Activated naive CD8-positive, alpha-beta T cell treated with anti-CD3 and anti-CD28 coated beads, Interleukin-2, amount 10 ng/mL, durations not matched to agents 7 days and 5 days (primary cell): ENCODE data around the gene CD164L2. TPM values are rescaled to one million over a fixed set of nuclear protein-coding genes. Genes with fewer than 3 reads are reported as not detected.
"Not testable (repeated sequence)": the region's sequence is repeated elsewhere in the genome, so short reads cannot be mapped to it uniquely, and the experiment has no call there.

ENCODE experiments used
- ATAC-seq: fragments of 150-1000 bp; cut with Tn5 transposase; one replicate; pipeline ENCODE4 v1.10.0; 2021; ENCODE audit warnings: low read depth, moderate library complexity
- POLR2A ChIA-PET: fragments of 350-600 bp; sonication (Branson Sonifier 250); formaldehyde crosslinking; loops from one replicate; lab custom pipeline; 2021; ENCODE audit warnings: antibody characterized with exemption; lab: Charles Lee
- DNase-seq: peaks from one replicate; pipeline ENCODE4 v3.0.0; 2021
- H3K27ac Mint-ChIP-seq: one replicate; pipeline ENCODE4 v1.8.0; 2022; ENCODE audit warnings: mild to moderate bottlenecking, mixed read lengths
- H3K27me3 Mint-ChIP-seq: one replicate; pipeline ENCODE4 v1.8.0; 2022; ENCODE audit warnings: mild to moderate bottlenecking, moderate library complexity, mixed read lengths
- H3K36me3 Mint-ChIP-seq: one replicate; pipeline ENCODE4 v1.8.0; 2021; ENCODE audit warnings: mild to moderate bottlenecking, mixed read lengths
- H3K4me1 Mint-ChIP-seq: one replicate; pipeline ENCODE4 v1.8.0; 2021; ENCODE audit warnings: mixed read lengths
- H3K4me3 Mint-ChIP-seq: one replicate; pipeline ENCODE4 v1.8.0; 2022; ENCODE audit warnings: mild to moderate bottlenecking, moderate library complexity, mixed read lengths
- H3K9me3 Mint-ChIP-seq: one replicate; pipeline ENCODE4 v1.8.0; 2021; ENCODE audit warnings: mixed read lengths
- total RNA-seq, 2 experiments: library from RNA; stranded (reverse); gene quantifications; one replicate each; pipeline ENCODE4 v1.2.3, GENCODE V29; 2021

CD164L2 gene
- total RNA-seq, 2 experiments from 2014 or later, result not detected

- Mint-ChIP-seq H3K4me1 (peaks cover 14% of the 10 kb centered on the region), H3K27ac (peak overlapping the region; percentile 69), H3K36me3 (no peaks in the 10 kb centered on the region), H3K27me3 (peaks cover 13% of the 10 kb centered on the region), H3K9me3 (no peaks in the 10 kb centered on the region), H3K4me3 (peak overlapping the region; percentile 78)
- DNase-seq, result no peak
- POLR2A ChIA-PET, result no interaction called here
- ATAC-seq, result no peak
Observed at GRCh38 chr1:27392778-27393635, 9.9 kb upstream of the CD164L2 start.

GRCh38 chr1:27392096-27392777 lies 9.1 kb upstream of the CD164L2 start, which contains the start of gene GPR3:
GPR3 (plus strand) TSS chr1:27392622; CDS start chr1:27393799, 1,177 bp downstream.
- Mint-ChIP-seq H3K4me1 (peaks cover 14% of the 10 kb centered on the region), H3K27me3 (peaks cover 13% of the 10 kb centered on the region), H3K9me3 (no peaks in the 10 kb centered on the region), H3K36me3 (no peaks in the 10 kb centered on the region), H3K4me3 (peak within 1 kb of the TSS; percentile 80), H3K27ac (peak within 1 kb of the TSS; percentile 83)
- DNase-seq, result peak; percentile 96
- POLR2A ChIA-PET, result interaction anchor here (0.7 to 1.9 kb wide), 2 partner anchors 9 to 26 kb away, joined by 3 to 5 read pairs; partner anchors contain the start of gene MAP3K6
- ATAC-seq, result peak; percentile 90

- ATAC-seq, result no peak
- no peaks in the 10 kb centered on the region for H3K9me3 Mint-ChIP-seq
- H3K4me1 Mint-ChIP-seq, result peaks cover 14% of the 10 kb centered on the region
- H3K4me3 Mint-ChIP-seq, result peak overlapping the region; percentile 80
- POLR2A ChIA-PET, result interaction anchor here (0.6 to 1.9 kb wide), 4 partner anchors 9 to 25 kb away, joined by 3 to 5 read pairs (median 3); partner anchors contain the start of gene MAP3K6
- DNase-seq, result no peak
- peak overlapping the region; percentile 83 for H3K27ac Mint-ChIP-seq
- no peaks in the 10 kb centered on the region for H3K36me3 Mint-ChIP-seq
- H3K27me3 Mint-ChIP-seq, result peaks cover 16% of the 10 kb centered on the region
Observed at GRCh38 chr1:27391511-27392095, 8.5 kb upstream of the CD164L2 start.

- Mint-ChIP-seq H3K27ac (no peak overlapping the region), H3K4me3 (no peak overlapping the region), H3K27me3 (peaks cover 22% of the 10 kb centered on the region), H3K4me1 (peaks cover 10% of the 10 kb centered on the region), H3K9me3 (no peaks in the 10 kb centered on the region), H3K36me3 (no peaks in the 10 kb centered on the region)
- no peak for ATAC-seq
- POLR2A ChIA-PET, result no interaction called here
- DNase-seq, result peak; percentile 78
Observed at GRCh38 chr1:27388337-27389005, 5.3 kb upstream of the CD164L2 start.

GRCh38 chr1:27384797-27385196 lies 1.7 kb upstream of the CD164L2 start:
- peaks cover 19% of the 10 kb centered on the region for H3K27me3 Mint-ChIP-seq
- H3K9me3 Mint-ChIP-seq, DNase-seq, H3K36me3 Mint-ChIP-seq, H3K4me1 Mint-ChIP-seq, H3K27ac Mint-ChIP-seq, ATAC-seq, H3K4me3 Mint-ChIP-seq, POLR2A ChIA-PET: not testable (repeated sequence)

GRCh38 chr1:27383661-27384060 lies 528 bp upstream of the CD164L2 start:
- POLR2A ChIA-PET, result interaction anchor here (0.8 kb wide), 1 partner anchor 12 kb away, joined by 3 read pairs; no protein-coding TSS in a partner anchor

GRCh38 chr1:27381969-27382762 lies 967 bp downstream of the CD164L2 start:
- ATAC-seq (no peak), DNase-seq (no peak)
- H3K4me1 Mint-ChIP-seq, result peaks cover 2% of the 10 kb centered on the region
- H3K36me3 Mint-ChIP-seq, result no peaks in the 10 kb centered on the region
- peaks cover 11% of the 10 kb centered on the region for H3K27me3 Mint-ChIP-seq
- H3K4me3 Mint-ChIP-seq, result no peak overlapping the region
- H3K27ac Mint-ChIP-seq, result no peak overlapping the region
- H3K9me3 Mint-ChIP-seq, result no peaks in the 10 kb centered on the region
- POLR2A ChIA-PET, result interaction anchor here (0.7 to 0.8 kb wide), 3 partner anchors 9 to 81 kb away, joined by 3 read pairs; no protein-coding TSS in a partner anchor

More at GRCh38 chr1:27383661-27384060, 528 bp upstream of the CD164L2 start:
- H3K27me3 Mint-ChIP-seq, result peaks cover 13% of the 10 kb centered on the region
- H3K4me1 Mint-ChIP-seq, result peaks cover 2% of the 10 kb centered on the region
- no peak overlapping the region for H3K27ac Mint-ChIP-seq
- no peaks in the 10 kb centered on the region for H3K9me3 Mint-ChIP-seq
- ATAC-seq, result no peak
- no peak for DNase-seq
- H3K36me3 Mint-ChIP-seq, result no peaks in the 10 kb centered on the region
- H3K4me3 Mint-ChIP-seq, result no peak overlapping the region

GRCh38 chr1:27380766-27381733 lies 2.1 kb downstream of the CD164L2 start:
- Mint-ChIP-seq H3K36me3 (no peaks in the 10 kb centered on the region), H3K9me3 (no peaks in the 10 kb centered on the region), H3K27me3 (peaks cover 4% of the 10 kb centered on the region), H3K27ac (no peak overlapping the region), H3K4me1 (peaks cover 2% of the 10 kb centered on the region), H3K4me3 (no peak overlapping the region)
- no peak for DNase-seq
- POLR2A ChIA-PET, result no interaction called here
- ATAC-seq, result no peak

- Mint-ChIP-seq H3K27me3 (peaks cover 2% of the 10 kb centered on the region), H3K9me3 (no peaks in the 10 kb centered on the region), H3K27ac (no peak overlapping the region), H3K4me1 (peaks cover 2% of the 10 kb centered on the region), H3K36me3 (no peaks in the 10 kb centered on the region), H3K4me3 (no peak overlapping the region)
- DNase-seq (no peak), ATAC-seq (no peak)
- POLR2A ChIA-PET, result no interaction called here
Observed at GRCh38 chr1:27380224-27380623, 2.9 kb downstream of the CD164L2 start.

GRCh38 chr1:27379564-27380122 lies 3.5 kb downstream of the CD164L2 start:
- POLR2A ChIA-PET, result no interaction called here
- ATAC-seq (no peak), DNase-seq (no peak)
- Mint-ChIP-seq H3K27ac (no peak overlapping the region), H3K4me1 (peaks cover 2% of the 10 kb centered on the region), H3K9me3 (no peaks in the 10 kb centered on the region), H3K27me3 (peaks cover 2% of the 10 kb centered on the region), H3K36me3 (no peaks in the 10 kb centered on the region), H3K4me3 (no peak overlapping the region)
